ENCODE results near the gene WNT7A.

Gene WNT7A

DNA sequence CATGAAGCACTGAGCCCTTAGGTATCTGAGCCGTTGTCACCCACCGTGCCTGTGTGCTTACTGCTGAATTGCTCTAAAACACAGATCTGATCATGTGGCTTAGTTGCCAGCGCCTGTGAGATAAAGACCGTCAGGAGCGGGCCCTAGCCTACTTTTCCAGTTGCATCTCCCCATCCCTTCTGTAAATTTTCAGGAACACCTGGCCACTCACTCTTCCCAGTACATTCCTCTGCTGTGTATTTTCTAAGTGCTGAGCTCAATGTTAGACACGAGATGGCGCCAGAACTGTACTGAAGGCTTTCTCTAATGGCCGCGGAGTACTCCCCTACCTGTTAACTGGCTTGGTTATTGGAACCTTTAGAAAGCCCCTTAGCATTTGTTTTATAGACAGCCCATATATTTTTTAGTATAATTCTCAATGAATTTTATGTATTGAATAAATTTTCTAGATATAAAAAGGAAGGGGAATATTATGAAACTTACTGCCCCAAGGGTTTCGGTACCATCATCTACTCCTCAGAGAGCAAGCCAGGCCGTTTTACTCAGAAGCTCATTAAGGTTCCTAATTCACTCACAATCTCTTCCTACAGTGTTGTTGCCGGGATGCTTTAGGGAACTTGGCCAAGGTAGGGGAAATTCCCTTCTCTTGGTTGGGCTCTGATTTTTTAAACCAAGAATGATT is 16.7 kb upstream of the WNT7A start:
- DNase-seq (ENCODE audit: low read depth) = peak; percentile 71
- no peak overlapping the region for H3K4me3 ChIP-seq (replicated peaks; ENCODE audit: low read depth, low read length)
- TF ChIP-seq, protein P1, sequence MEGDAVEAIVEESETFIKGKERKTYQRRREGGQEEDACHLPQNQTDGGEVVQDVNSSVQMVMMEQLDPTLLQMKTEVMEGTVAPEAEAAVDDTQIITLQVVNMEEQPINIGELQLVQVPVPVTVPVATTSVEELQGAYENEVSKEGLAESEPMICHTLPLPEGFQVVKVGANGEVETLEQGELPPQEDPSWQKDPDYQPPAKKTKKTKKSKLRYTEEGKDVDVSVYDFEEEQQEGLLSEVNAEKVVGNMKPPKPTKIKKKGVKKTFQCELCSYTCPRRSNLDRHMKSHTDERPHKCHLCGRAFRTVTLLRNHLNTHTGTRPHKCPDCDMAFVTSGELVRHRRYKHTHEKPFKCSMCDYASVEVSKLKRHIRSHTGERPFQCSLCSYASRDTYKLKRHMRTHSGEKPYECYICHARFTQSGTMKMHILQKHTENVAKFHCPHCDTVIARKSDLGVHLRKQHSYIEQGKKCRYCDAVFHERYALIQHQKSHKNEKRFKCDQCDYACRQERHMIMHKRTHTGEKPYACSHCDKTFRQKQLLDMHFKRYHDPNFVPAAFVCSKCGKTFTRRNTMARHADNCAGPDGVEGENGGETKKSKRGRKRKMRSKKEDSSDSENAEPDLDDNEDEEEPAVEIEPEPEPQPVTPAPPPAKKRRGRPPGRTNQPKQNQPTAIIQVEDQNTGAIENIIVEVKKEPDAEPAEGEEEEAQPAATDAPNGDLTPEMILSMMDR (IDR thresholded peaks at IDR 0.05; ENCODE audit: low read length, missing control alignments) = peak; percentile 71

- TF ChIP-seq, protein P1 (IDR thresholded peaks at IDR 0.05; ENCODE audit: low read length, missing control alignments) = no peak
- peak; percentile 81 for DNase-seq (ENCODE audit: low read depth)
- peak overlapping the region; percentile 61 for H3K4me3 ChIP-seq (replicated peaks; ENCODE audit: low read depth, low read length)
Observed at GRCh38 chr3:13895155-13896105, 15.6 kb upstream of the WNT7A start.

- DNase-seq (ENCODE audit: low read depth) = no peak
- H3K4me3 ChIP-seq (replicated peaks; ENCODE audit: low read depth, low read length) = peak overlapping the region; percentile 61
Observed at GRCh38 chr3:13894807-13895154, 14.9 kb upstream of the WNT7A start.

DNA sequence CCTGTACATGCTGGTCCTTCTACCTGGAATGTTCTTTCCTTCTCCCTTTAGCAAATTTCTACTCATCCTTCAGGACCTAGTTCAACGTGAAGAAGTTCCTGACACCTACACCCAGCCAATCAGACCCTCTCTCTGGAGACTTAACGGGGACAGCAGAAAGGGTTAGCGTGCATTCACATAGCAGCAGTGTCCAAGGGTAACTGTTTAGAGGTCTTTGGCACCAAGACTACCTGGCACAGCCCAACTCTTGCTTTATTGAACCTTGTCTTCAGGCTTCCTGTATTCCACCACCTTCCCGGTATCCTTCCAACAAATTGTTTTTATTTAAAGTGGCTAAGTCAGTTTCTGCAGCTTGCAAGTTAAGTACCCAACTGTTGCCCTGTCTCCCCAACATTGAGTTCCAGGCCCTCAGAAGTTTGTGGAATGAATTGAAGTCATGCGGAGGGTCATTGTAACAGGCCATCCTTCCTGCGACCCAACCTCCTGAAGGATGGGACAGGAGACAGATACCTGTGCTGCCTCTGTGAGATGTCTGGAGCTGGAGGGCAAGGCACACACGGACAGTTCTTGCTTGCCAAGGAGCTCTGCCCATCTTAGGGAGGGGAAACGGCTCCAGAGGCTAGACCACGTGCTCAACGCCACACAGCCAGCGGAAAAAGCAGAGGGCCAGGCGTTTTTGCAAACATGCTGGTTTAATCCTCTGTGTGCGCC is 14.4 kb upstream of the WNT7A start:
- H3K4me3 ChIP-seq (replicated peaks; ENCODE audit: low read depth, low read length) = no peak overlapping the region

More at GRCh38 chr3:13894807-13895154, 14.9 kb upstream of the WNT7A start:
- TF ChIP-seq, protein P1 (IDR thresholded peaks at IDR 0.05; ENCODE audit: low read length, missing control alignments) = no peak

DNA sequence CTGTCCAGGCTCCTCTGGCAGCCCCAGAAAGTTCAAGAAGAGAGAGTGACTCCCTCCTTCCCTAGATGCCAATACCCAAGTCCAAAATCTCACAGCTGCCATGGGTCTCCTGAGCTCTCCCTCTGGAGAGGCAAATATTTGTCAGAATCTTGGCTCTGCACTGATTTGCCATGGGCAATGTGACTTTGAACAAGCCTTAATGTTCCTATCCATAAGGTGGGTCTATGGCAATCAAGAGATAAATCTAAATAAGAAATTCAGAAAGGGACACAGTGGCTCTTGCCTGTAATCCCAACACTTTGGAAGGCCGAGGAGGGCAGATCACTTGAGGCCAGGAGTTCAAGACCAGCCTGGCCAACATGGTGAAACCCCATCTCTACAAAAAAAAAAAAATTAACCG is 12.4 kb upstream of the WNT7A start:
- H3K4me3 ChIP-seq (replicated peaks; ENCODE audit: low read depth, low read length) = no peak overlapping the region
- TF ChIP-seq, protein P1 (IDR thresholded peaks at IDR 0.05; ENCODE audit: low read length, missing control alignments) = no peak
- no peak for DNase-seq (ENCODE audit: low read depth)

More for the DNA sequence above, 14.4 kb upstream of the WNT7A start:
- TF ChIP-seq, protein P1 (IDR thresholded peaks at IDR 0.05; ENCODE audit: low read length, missing control alignments) = no peak
- no peak for DNase-seq (ENCODE audit: low read depth)

DNA sequence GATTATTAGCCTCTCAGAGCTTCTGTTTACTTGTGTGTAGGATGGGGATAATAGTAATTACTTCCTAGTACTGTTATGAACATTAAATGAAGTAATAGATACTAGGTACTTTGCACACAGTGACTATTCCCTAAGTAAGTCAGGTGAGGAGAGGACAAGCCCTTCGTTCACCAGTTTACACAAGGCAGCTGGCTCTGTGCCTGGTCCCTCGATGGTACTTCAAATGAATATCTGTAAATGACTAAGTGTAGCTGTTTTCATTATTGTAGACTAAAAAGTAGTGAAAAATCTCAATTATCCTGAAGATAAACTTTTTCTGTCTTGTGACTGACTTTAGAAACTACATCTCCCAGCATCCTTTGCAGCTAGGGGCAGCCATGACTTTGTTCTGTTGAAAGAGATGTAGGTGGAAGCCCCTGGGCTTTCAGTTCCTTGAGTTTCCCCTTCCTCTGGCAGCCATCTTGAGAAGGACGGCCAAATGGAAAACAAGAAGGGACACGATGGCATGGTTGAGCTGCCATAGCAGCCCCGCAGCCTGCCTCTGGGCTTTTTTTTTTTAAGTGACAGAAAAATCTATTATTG is 11.7 kb upstream of the WNT7A start:
- TF ChIP-seq, protein P1 (IDR thresholded peaks at IDR 0.05; ENCODE audit: low read length, missing control alignments) = no peak
- no peak for DNase-seq (ENCODE audit: low read depth)
- no peak overlapping the region for H3K4me3 ChIP-seq (replicated peaks; ENCODE audit: low read depth, low read length)
